Stimulated activated CD4-positive, alpha-beta T cell treated with anti-CD3 and anti-CD28 coated beads, TNF-alpha, amount 100 ng/mL, for 4 hours (primary cell): ENCODE results near the gene ZCCHC3.
A peak's percentile ranks its signal among the peaks of the same experiment; 100 is the strongest.

Experiments used
- DNase-seq, 3 experiments: peaks; one replicate each; pipeline ENCODE4 v3.0.0-alpha.2; 2020; ENCODE audit warnings: low read depth in 3 of 3

The ZCCHC3 gene

DNA sequence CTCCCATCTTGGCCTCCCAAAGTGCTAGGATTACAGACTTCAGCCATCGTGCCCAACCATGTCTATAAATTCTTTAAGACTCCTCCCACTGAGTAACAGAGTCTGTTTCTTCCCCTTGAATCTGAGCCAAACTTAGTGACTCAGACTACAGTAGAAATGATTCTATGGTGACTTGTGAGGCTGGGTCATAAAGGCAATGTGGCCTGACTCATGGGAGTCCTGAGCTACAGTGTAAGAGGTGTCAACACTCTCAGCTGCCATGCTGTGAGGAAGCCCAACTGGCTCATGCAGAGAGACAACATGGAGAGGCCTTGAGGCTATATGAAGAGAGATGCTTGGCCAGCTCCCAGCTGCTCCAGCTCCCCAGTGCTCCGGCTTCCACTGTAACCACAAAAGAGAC, 44.3 kb downstream of the ZCCHC3 start:
- no peak for DNase-seq

DNA sequence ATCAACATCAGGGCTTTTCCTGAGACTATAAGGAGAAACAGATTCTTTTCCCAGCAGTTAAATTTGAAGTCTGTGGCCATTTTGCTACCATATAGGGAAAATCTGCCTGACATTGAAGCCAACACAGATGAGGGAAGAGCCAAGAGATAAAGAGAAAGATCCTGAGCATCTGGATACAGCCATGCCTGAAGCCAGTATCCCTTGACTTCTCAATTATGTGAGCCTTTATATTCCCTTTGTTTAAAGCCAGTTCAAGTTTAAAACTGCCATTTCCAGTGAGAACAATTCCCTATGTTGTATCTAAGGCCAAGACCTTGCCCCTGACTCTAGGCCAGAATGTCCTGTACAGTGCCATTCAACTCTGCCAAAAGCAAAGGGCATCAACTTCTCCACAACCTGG, 45.7 kb downstream of the ZCCHC3 start:
- DNase-seq, result no peak

DNA sequence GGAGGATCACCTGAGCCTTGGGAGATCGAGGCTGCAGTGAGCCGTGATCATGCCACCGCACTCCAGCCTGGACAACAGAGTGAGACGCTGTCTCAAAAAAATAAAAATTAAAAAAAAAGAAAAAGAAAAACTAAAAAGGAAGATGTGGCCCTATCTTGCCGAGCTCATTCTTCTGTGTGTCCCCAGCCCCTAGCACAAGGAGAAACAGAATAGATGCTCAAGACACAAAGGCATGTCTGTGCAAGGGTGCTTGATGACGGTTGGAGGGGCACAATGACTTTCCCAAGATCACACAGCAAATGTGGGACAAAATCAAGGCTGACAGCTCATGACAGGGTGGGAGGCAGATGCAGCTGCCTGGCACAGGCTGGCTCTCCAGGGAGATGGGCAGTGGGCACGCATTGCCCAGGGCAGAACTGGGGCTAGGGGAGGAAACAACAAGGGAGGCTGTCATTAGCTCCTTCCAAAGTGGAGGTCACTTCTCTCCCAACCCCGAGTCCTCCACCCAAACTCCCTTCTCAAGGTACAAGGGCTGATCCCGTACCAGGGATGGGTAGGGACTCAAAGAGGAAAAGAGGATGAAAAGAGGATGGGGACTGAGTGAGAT, 48.8 kb downstream of the ZCCHC3 start:
- DNase-seq, result no peak

DNA sequence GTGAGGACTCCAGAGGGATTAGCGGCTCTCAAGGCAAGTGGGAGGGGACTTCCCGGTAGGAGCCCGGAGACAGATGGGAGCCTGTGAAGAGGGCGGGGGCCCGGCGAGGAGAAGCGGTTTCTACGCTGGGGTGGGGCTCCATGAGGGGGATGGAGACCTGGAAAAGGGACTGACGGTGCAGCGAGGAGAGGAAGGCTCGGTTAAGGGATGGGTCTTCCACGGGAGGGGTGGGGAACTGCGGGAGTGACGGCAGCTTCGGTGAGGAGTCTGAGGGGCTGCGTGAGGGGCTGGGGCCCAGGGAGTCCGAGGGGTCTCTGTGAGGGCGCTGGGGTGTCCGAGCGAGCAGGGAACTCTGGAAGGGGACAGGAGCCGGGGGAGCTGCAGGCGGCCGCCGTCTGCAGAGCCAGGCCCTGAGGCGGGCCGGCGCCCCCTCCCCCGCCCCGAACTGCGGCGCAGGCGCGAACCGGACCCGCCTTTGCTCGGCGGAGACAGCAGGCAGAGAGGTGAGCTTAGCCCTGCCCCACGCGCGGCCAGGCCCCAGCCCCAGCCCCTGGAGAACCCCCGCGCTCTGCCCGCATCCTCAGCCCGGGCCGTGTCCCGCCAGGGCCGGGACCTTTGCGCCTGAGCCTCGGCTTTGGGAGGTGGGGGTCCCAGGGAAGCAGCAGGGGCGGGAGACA, 49.4 kb downstream of the ZCCHC3 start, which contains the start of gene NRSN2:
Gene NRSN2, plus strand, starts transcription at position 472 of the 677 bp plus-strand sequence. CDS start 2,533 bp downstream, outside the sequence.
- DNase-seq, result no peak

DNA sequence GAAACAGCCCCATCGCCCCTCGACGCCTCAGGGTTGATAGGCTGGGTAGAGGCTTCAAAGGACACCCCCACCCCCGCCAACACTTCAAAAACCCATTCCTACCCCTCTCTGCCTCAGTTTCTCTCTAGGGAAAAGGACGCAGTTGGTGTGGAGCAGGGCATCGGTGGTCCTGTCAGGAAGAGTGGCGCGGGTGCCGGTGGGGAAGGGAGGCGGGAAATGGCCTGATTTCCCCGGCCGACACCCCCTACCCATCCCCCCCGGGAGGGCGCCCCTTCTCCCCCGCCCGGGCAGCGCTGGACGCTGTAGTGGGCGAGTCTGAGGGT, 49.9 kb downstream of the ZCCHC3 start:
- no peak for DNase-seq

DNA sequence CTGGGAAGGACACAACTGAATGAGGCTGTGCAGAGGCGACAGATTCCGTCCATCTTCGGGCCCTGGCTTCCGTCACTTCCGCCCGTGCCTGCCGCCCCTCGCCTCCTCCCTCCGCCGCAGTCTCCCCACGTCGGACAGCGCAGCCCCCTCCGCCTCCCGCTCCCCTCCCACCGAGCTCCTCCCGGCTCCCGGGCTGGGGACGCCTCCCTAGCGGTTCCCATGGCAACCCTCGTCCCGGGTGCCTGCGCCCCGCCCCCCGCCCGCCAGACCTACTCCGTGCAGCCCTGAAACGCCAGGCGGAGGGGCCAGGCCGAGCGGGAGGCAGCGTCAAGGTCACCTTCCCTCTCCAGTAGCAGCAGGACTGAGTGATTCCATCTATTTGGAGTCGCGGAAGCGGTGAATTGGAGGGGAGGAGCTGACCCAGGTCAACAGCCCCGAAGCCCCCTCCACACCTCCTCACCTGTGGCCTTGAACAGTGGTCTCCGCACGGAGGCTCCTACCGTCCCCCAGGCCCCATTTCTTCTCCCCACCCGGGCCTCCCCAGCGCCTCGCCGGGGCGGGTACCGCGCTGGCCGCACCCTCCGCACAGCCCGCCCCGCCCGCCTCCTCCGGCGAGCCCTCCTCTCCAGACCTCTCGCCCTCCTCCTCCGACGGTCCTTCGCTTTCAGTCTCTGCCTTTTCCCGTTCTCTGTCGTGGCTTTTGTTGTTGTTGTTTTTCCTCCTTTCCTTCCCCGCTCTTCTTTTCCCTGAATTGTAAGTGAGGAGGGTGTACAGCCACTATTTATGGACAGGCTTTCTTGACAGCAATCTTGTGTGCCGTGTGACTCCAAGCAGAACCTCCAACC, 50.5 kb downstream of the ZCCHC3 start:
- DNase-seq, result peak in 2 of 3 experiments; percentile 29 to 36

DNA sequence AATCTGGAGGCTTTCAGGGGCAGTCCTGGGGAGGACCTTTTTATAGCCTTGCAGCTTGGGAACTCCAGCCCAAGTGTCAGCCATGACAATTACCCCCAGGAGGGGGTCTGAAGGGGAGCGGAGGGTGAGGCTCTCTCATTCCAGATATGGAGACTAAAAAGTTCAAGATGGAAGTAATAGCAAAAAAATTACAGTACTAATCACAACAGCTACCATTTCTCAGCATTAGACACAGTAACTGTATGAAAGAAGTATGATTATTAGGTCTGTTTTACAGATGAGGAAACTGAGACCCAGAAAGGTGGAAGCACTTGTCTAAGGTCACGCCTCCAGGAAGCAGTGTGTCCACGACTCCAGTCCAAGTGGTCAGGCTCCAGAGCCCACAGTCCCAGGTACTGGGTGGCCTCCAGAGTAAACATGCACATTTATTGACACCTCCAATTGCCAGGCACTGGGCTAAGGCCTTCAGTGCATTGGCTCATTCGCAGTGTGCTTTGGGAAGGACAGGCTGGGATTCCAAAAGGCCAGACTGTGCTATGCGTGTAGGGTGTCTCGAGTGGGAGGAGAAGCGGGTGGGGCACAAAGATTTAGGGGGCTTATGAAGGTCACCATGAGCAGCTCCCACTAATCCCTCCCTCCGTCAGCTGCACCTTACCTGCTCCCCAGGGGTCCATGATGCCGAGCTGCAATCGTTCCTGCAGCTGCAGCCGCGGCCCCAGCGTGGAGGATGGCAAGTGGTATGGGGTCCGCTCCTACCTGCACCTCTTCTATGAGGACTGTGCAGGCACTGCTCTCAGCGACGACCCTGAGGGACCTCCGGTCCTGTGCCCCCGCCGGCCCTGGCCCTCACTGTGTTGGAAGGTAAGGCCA, 51.8 kb downstream of the ZCCHC3 start:
- no peak for DNase-seq
